ENCODE results near the gene CHRM5.

- TF ChIP-seq CTCF (IDR thresholded peaks at IDR 0.05), result no peak
- no peak for TF ChIP-seq POLR2A (IDR thresholded peaks at IDR 0.05)
Measured at GRCh38 chr15:33994005-33994615, 25.8 kb downstream of the CHRM5 start.
